Prostate gland (tissue), 2 donors: ENCODE measurements around the gene MDGA2.

Experiments
- CTCF ChIP-seq, 4 experiments: fragments of 200-600 bp in 2 of 4; fragments of 450-650 bp in 2 of 4; sonication (generic) in 2 of 4; IDR thresholded peaks; 1 replicate in 3 of 4; 2 replicates in 1 of 4; pipeline ENCODE4 v1.5.1; 2016 to 2019; ENCODE audit warnings: antibody characterized with exemption in 4 of 4, mild to moderate bottlenecking in 2 of 4, moderate library complexity in 2 of 4
- POLR2AphosphoS5 ChIP-seq: sonication (generic); formaldehyde crosslinking; IDR thresholded peaks from one replicate; pipeline ENCODE4 v1.6.1; 2017; ENCODE audit warnings: antibody characterized with exemption

DNA sequence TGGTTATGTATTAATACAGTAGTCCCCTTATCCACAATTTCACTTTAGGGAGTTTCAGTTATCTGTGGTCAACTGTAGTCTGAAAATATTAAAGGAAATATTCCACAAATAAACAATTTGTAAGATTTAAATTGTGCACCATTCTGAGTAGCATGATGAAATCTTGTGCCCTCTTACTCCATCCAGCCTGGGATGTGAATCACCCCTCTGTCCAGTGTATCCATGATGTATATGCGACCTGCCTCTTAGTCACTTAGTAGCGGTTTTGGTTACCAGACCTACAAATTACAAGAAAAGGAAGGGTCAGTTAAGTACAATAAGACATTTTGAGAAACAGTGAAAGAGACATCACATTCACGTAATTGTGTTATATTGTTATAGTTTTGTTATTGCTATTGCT, 39.9 kb upstream of the MDGA2 start:
- TF ChIP-seq CTCF (IDR thresholded peaks at IDR 0.05), result no peak
- TF ChIP-seq POLR2AphosphoS5, result no peak
